Activated CD4-positive, alpha-beta T cell treated with anti-CD3 and anti-CD28 coated beads, Interleukin-2, amount 10 ng/mL, durations not matched to agents 24 days and 14 days (primary cell): ENCODE data around the gene LRP1B. TPM values are rescaled to one million over a fixed set of nuclear protein-coding genes. Genes with fewer than 3 reads are reported as not detected.
"Not testable (repeated sequence)": the region's sequence is repeated elsewhere in the genome, so short reads cannot be mapped to it uniquely, and the experiment has no call there.

ENCODE experiments used
- DNase-seq: peaks from one replicate; pipeline ENCODE4 v3.0.0; 2022
- H3K27ac Mint-ChIP-seq: one replicate; pipeline ENCODE4 v1.8.0; 2022; ENCODE audit warnings: mild to moderate bottlenecking, mixed read lengths
- H3K27me3 Mint-ChIP-seq: one replicate; pipeline ENCODE4 v1.8.0; 2022; ENCODE audit warnings: mixed read lengths
- H3K36me3 Mint-ChIP-seq: one replicate; pipeline ENCODE4 v1.8.0; 2022; ENCODE audit warnings: low read depth, mild to moderate bottlenecking, mixed read lengths
- H3K4me1 Mint-ChIP-seq: one replicate; pipeline ENCODE4 v1.8.0; 2021; ENCODE audit warnings: mixed read lengths
- H3K4me3 Mint-ChIP-seq: one replicate; pipeline ENCODE4 v1.8.0; 2022; ENCODE audit warnings: mild to moderate bottlenecking, moderate library complexity, mixed read lengths
- H3K9me3 Mint-ChIP-seq: one replicate; pipeline ENCODE4 v1.8.0; 2021; ENCODE audit warnings: mixed read lengths
- intact Hi-C: fragments of 100-400 bp; cut with micrococcal nuclease; formaldehyde crosslinking; loops from one replicate; pipeline ENCODE4 v1.15.1; 2023
- total RNA-seq: library from RNA; stranded (reverse); gene quantifications from 2 replicates; pipeline ENCODE4 v1.2.3, GENCODE V29; 2022

LRP1B gene
- total RNA-seq, 1 donor from 2014 or later = not detected

DNA sequence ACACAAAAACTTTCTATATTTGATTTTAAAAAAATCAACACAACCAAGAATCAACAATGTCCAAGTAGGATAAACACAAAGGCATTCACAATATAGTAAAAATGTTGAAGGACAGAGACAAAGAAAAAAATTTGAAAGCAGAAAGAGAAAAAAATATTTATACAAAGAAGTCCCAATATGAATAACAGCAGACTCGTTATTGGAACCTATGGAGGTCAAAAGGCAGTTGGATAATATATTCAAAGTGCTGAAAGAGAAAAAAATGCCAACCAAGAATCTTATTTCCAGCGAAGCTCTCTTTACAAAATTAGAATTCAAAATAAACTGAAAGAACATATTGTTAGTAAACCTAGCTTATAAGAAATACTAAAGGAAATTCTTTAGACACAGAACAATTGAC, 859.5 kb downstream of the LRP1B start:
- no peaks in the 10 kb centered on the region for H3K36me3 Mint-ChIP-seq
- H3K9me3 Mint-ChIP-seq = no peaks in the 10 kb centered on the region
- H3K4me1 Mint-ChIP-seq = no peaks in the 10 kb centered on the region
- no peaks in the 10 kb centered on the region for H3K27me3 Mint-ChIP-seq
- intact Hi-C loops = no loop called here
- DNase-seq = no peak
- no peak overlapping the region for H3K27ac Mint-ChIP-seq
- H3K4me3 Mint-ChIP-seq = no peak overlapping the region

DNA sequence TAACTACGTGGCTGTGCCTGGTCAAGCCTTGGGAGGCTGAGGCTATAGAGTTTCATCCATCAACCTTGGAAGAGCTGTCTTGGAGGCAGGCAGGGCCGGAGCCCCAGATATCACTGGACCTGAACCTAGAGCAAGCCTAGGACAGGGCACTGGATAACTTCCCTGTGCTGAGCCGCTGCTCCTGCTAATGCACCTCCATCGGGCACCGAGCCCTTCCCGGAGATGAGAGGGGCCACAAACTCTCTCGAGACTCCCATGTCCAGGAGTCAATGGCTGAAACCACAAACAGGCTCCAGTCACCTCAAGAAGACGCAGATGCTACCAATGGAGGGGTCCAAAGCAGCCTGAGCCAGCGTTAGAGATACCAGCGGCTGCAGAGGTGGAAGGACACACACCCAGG, 866.0 kb downstream of the LRP1B start:
- intact Hi-C loops = no loop called here
- Mint-ChIP-seq H3K9me3 (no peaks in the 10 kb centered on the region), H3K36me3 (no peaks in the 10 kb centered on the region), H3K27me3 (no peaks in the 10 kb centered on the region), H3K4me3 (no peak overlapping the region), H3K27ac (no peak overlapping the region), H3K4me1 (no peaks in the 10 kb centered on the region)
- DNase-seq = no peak

DNA sequence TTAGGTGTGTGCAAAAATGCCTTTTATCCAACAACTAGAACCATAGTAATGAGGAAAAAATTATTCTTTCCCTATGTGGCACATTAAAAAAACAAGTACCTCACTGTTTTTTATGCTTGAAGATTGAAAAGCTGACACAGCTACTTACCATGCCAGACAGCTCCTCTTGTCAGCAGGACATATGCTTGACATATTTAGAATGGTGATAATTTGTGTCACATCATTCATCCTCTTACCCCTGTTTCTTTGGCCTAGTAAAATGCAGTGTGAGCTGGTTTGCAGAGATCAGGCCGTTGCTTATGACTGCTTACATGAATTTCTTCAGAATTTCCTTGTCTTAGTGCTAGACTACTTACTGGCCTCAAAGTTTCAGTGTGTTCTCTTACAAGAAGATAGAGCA, 869.9 kb downstream of the LRP1B start:
- intact Hi-C loops = no loop called here
- Mint-ChIP-seq H3K27ac (no peak overlapping the region), H3K9me3 (no peaks in the 10 kb centered on the region), H3K36me3 (no peaks in the 10 kb centered on the region), H3K4me1 (no peaks in the 10 kb centered on the region), H3K27me3 (no peaks in the 10 kb centered on the region), H3K4me3 (no peak overlapping the region)
- no peak for DNase-seq

DNA sequence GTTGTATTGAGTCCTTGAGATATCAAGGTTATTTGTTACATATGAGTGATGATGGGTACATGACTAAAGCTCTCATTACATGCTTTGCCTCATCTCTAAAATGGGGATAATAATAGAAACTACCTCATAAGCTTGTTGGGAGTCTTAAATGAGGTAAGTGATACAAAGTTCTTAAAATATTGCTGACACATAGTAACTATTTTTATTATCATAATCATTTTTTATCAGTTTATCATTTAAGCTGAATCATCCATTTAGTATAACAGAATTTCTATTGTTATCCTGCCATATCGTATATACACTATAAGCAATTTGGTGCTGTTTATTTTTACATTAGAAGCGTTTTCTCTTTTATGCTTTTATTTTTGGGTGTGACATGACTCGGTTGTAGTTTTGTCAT, 871.1 kb downstream of the LRP1B start:
- no peaks in the 10 kb centered on the region for H3K27me3 Mint-ChIP-seq
- no peak overlapping the region for H3K4me3 Mint-ChIP-seq
- intact Hi-C loops = no loop called here
- H3K27ac Mint-ChIP-seq = no peak overlapping the region
- no peak for DNase-seq
- H3K36me3 Mint-ChIP-seq = no peaks in the 10 kb centered on the region
- no peaks in the 10 kb centered on the region for H3K4me1 Mint-ChIP-seq
- no peaks in the 10 kb centered on the region for H3K9me3 Mint-ChIP-seq

DNA sequence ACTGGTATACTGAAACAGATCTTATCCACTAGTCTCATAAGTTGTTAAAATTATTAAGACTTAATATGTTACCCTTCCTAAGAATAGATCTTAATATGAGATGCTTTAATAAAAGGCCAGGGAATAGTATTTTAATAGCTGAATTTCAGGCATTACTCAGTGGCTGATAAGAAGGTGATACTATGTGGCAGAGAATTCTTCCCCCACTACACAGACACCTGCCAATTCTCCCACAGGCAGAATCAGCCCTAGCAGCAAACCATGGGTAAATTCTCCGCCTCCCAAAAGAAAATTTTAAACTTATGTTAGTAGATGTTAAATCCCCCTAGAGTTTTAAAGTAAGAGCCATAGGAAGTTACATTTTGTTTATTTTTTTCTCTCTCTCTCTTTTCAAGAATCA, 888.8 kb downstream of the LRP1B start:
- H3K4me3 Mint-ChIP-seq = no peak overlapping the region
- DNase-seq = no peak
- intact Hi-C loops = no loop called here
- H3K27me3 Mint-ChIP-seq = no peaks in the 10 kb centered on the region
- no peak overlapping the region for H3K27ac Mint-ChIP-seq
- no peaks in the 10 kb centered on the region for H3K4me1 Mint-ChIP-seq
- no peaks in the 10 kb centered on the region for H3K36me3 Mint-ChIP-seq
- no peaks in the 10 kb centered on the region for H3K9me3 Mint-ChIP-seq

DNA sequence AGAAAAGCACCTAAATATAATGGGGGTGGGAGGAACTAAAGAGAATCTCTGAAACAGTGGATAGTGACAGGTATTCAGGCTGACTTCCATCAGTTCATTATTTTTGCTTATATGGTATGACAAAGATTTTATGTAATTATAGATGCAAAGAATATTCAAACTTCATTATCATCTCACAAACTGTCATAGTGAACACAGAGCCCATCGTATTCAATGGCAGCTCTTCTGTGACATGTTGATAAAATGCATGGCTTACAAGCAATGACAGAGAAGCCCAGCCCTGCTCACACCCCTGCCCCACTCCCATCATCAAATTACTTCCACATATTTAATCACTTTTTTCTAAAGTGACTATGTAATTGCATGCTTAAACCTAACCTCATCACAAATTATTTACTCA, 904.3 kb downstream of the LRP1B start:
- intact Hi-C loops = no loop called here
- Mint-ChIP-seq H3K36me3 (no peaks in the 10 kb centered on the region), H3K27ac (no peak overlapping the region), H3K27me3 (no peaks in the 10 kb centered on the region), H3K4me1 (no peaks in the 10 kb centered on the region), H3K4me3 (no peak overlapping the region), H3K9me3 (peaks cover 9% of the 10 kb centered on the region)
- no peak for DNase-seq

DNA sequence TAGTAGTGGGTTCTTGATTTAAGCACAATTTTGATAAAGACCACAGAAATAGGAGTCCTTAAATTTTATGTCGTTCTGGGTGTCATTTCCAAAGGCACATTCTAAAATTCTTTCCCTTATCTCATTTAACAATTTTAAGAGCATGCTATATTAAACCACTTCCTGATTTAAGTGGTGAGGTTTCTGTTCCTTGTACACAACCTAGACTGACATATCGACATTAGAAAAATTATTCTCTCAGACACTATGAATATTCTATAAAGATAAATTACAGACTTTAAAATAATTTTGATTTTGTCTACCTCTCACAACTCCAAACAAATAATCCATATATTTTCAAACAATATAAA, 923.8 kb downstream of the LRP1B start:
- Mint-ChIP-seq H3K36me3 (no peaks in the 10 kb centered on the region), H3K27ac (no peak overlapping the region)
- DNase-seq = no peak

DNA sequence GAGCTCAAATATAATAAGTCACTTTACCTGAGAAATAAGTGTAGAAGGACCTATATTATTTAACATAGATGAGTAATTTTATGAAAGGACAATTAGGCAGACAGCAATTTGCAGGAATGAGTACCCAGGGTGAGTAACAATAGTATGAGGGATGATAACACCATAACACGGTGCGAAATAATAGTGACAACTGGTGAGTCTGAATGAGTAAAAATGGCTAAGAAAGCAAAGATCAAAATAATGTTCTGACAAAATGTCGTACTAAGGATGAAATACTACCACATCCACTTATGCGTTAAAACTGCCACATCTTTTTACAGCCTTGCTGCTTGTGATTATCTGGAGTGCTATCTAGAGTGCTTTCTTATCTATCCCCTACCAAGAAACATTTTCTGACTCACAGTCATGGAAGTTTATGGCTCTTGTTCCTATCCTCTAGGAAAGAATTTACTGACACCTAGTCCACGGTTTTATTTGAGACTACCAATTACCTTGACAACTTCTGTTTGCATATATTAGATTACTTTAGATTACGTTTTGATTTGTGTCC, 929.7 kb downstream of the LRP1B start:
- Mint-ChIP-seq H3K27me3 (no peaks in the 10 kb centered on the region), H3K4me1 (no peaks in the 10 kb centered on the region), H3K36me3 (no peaks in the 10 kb centered on the region), H3K9me3 (peaks cover 5% of the 10 kb centered on the region), H3K27ac (no peak overlapping the region), H3K4me3 (no peak overlapping the region)
- intact Hi-C loops = no loop called here
- DNase-seq = no peak

More for the DNA sequence above, 923.8 kb downstream of the LRP1B start:
- H3K4me1 Mint-ChIP-seq = no peaks in the 10 kb centered on the region
- H3K4me3 Mint-ChIP-seq = no peak overlapping the region
- intact Hi-C loops = no loop called here
- peaks cover 9% of the 10 kb centered on the region for H3K9me3 Mint-ChIP-seq
- no peaks in the 10 kb centered on the region for H3K27me3 Mint-ChIP-seq

DNA sequence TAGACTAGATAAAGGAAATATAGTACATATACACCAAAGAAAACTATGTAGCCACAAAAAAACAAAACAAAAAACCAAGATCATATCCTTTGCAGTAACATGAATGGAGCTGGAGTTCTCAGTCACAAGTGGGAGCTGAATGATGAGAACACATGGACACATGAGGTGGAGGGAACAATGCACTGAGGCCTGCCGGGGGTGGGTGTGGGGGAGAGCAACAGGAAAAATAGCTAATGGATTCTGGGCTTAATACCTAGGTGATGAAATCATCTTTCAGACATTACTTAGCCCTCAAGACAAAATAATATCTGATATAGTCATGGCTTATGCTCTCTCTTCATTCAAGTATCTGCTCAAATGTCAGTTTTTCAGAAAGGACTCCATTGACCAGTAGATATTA, 930.6 kb downstream of the LRP1B start:
- peaks cover 5% of the 10 kb centered on the region for H3K9me3 Mint-ChIP-seq
- no peak for DNase-seq
- H3K27me3 Mint-ChIP-seq = no peaks in the 10 kb centered on the region
- intact Hi-C loops = no loop called here
- no peaks in the 10 kb centered on the region for H3K4me1 Mint-ChIP-seq
- H3K27ac Mint-ChIP-seq = no peak overlapping the region
- H3K36me3 Mint-ChIP-seq = no peaks in the 10 kb centered on the region
- no peak overlapping the region for H3K4me3 Mint-ChIP-seq

DNA sequence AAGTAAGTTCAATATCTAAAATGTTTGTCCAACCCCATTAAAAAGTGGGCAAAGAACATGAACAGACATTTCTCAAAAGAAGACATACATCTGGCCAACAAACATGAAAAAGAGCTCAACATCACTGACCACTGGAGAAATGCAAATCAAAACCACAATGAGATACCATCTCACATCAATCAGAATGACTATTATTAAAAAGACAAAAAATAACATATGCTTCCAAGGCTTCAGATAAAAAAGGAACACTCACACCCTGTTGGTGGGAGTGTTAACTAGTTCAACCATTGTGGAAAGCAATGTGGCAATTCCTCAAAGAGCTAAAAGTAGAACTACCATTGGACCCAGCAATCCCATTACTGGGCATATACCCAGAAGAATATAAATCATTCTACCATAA, 931.1 kb downstream of the LRP1B start:
- intact Hi-C loops = no loop called here
- Mint-ChIP-seq H3K4me1 (no peaks in the 10 kb centered on the region), H3K36me3 (no peaks in the 10 kb centered on the region), H3K9me3 (peaks cover 5% of the 10 kb centered on the region), H3K27me3 (no peaks in the 10 kb centered on the region), H3K27ac (no peak overlapping the region), H3K4me3 (no peak overlapping the region)
- DNase-seq = no peak

DNA sequence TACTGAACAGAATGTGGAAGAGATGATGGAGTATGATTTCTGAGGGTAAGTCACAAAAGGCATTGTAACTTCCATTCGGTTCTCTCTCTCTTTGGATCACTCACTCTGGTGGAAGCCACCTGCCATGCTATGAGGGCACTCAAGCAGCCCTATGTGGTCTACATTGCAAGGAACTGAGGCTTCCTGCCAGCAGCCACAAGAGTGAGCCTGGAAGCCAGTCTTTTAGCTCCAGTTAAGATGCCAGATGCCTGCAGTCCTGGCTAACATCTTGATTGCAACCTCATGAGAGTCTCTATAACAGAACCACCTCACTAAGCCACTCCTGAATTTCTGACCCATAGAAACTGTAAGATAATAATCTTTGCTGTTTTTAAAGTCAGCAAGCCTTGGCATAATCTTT, 935.7 kb downstream of the LRP1B start:
- H3K27ac Mint-ChIP-seq = no peak overlapping the region
- no peak for DNase-seq
- H3K4me3 Mint-ChIP-seq = no peak overlapping the region
- intact Hi-C loops = no loop called here
- no peaks in the 10 kb centered on the region for H3K9me3 Mint-ChIP-seq
- no peaks in the 10 kb centered on the region for H3K4me1 Mint-ChIP-seq
- H3K36me3 Mint-ChIP-seq = no peaks in the 10 kb centered on the region
- H3K27me3 Mint-ChIP-seq = no peaks in the 10 kb centered on the region

DNA sequence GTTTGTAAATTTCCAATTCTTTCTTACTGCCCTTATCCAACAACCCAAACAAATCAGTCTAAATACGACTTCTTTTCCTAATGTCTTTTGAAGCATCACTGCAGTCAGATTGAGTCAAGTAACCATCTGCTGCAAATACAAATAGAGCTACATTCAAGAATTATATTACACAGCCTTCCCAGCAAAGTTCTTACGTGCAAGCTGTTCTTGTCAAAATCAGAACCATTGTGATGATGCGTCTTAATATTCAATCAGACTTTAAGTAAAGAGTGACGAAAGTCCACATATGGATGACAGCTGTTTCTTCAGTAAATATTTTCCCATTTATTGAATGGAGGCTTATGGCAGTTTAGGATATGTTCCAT, 943.8 kb downstream of the LRP1B start:
- Mint-ChIP-seq H3K27ac (no peak overlapping the region), H3K4me3 (no peak overlapping the region)
- DNase-seq = no peak

DNA sequence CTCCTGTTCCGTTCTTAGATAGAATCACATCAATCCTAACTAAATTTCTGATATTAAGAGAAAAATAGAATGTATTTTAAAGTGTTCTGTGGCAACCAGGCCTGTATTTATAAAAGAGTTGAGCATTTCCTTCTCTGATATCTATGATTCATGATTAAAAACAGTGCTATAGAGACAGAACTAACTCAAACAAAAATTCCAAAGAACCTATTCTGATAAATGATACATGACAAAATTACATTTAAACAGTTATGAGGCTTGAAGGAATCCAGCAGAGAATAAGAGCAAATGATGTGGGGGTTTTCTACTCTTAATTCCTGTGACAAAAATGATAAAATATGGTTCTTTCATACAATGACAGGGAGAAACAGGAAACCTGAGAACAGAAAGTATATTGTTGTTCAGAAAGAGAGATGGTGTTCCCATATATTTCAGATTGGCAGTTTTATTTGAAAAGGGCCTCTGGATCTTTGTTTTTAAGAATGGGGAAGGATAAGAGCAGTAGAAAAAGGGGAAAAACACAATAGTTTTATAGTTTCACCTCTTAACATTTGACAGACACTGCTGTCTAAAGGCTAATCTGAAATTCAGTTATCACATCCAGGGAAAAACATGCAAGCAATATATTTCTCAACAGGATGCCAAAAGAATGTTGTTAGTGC, 944.3 kb downstream of the LRP1B start:
- Mint-ChIP-seq H3K27me3 (no peaks in the 10 kb centered on the region), H3K36me3 (no peaks in the 10 kb centered on the region), H3K27ac (no peak overlapping the region), H3K4me3 (no peak overlapping the region), H3K9me3 (no peaks in the 10 kb centered on the region), H3K4me1 (no peaks in the 10 kb centered on the region)
- intact Hi-C loops = no loop called here
- no peak for DNase-seq

More for the DNA sequence above, 943.8 kb downstream of the LRP1B start:
- intact Hi-C loops = no loop called here
- no peaks in the 10 kb centered on the region for H3K4me1 Mint-ChIP-seq
- H3K36me3 Mint-ChIP-seq = no peaks in the 10 kb centered on the region
- H3K27me3 Mint-ChIP-seq = no peaks in the 10 kb centered on the region
- no peaks in the 10 kb centered on the region for H3K9me3 Mint-ChIP-seq

DNA sequence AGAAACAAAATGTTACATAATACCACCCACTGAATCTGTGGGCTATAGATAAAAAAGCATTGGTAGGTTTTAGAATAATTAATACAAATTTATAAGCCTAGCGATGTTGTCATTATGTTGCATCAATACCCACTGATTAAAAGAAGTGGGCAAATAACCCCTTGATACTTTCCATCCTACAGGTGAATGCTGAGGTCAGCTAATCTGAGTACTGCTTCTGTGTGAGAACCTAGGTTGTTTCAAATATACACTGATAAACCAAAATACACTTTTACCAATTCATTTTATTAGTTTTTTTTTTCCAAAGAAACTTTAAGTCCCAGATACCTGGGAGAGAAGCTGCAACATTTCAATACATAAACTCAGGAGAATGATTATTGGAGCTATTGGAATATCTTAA, 948.6 kb downstream of the LRP1B start:
- H3K27me3 Mint-ChIP-seq = no peaks in the 10 kb centered on the region
- H3K4me1 Mint-ChIP-seq = no peaks in the 10 kb centered on the region
- DNase-seq = no peak
- intact Hi-C loops = no loop called here
- no peak overlapping the region for H3K4me3 Mint-ChIP-seq
- H3K9me3 Mint-ChIP-seq = no peaks in the 10 kb centered on the region
- H3K27ac Mint-ChIP-seq = no peak overlapping the region
- no peaks in the 10 kb centered on the region for H3K36me3 Mint-ChIP-seq

DNA sequence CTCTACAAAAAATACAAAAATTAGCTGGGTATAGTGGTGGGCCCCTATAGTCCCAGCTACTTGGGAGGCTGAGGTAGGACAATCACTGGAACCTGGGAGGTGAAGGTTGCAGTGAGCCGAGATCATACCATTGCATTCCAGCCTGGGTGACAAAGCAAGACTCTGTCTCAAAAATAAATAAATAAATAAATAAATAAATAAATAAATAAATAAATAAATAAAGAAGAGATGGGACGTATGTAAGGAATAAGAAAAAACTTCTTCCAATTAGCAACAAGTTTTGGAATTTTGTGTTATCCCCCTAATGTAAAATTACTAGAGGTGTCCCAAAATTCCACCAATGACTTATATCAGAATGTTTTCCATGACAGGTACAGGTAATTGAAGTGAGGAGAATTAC, 961.7 kb downstream of the LRP1B start:
- H3K36me3 Mint-ChIP-seq, H3K4me1 Mint-ChIP-seq, H3K9me3 Mint-ChIP-seq, intact Hi-C loops, H3K27me3 Mint-ChIP-seq, H3K27ac Mint-ChIP-seq, H3K4me3 Mint-ChIP-seq, DNase-seq: not testable (repeated sequence)
